Progenitor cell of endocrine pancreas (in vitro differentiated cells): ENCODE data around the gene PGPEP1. TPM values are rescaled to one million over a fixed set of nuclear protein-coding genes. Genes with fewer than 3 reads are reported as not detected.

Experiments
- DNase-seq: peaks from one replicate; pipeline ENCODE4 v3.0.0; 2021; ENCODE audit warnings: low spot score; ENCODE audit not compliant: unreplicated experiment
- H3K27ac Mint-ChIP-seq: 2 replicates; pipeline ENCODE4 v1.8.0; 2021; ENCODE audit warnings: mild to moderate bottlenecking, moderate library complexity, mixed read lengths
- H3K27me3 Mint-ChIP-seq: 2 replicates; pipeline ENCODE4 v1.8.0; 2021; ENCODE audit warnings: mixed read lengths
- H3K36me3 Mint-ChIP-seq: 2 replicates; pipeline ENCODE4 v1.8.0; 2022; ENCODE audit warnings: mixed read lengths; ENCODE audit not compliant: insufficient read depth
- H3K4me1 Mint-ChIP-seq: 2 replicates; pipeline ENCODE4 v1.8.0; 2021; ENCODE audit warnings: low read depth, mixed read lengths
- H3K4me3 Mint-ChIP-seq: 2 replicates; pipeline ENCODE4 v1.8.0; 2021; ENCODE audit warnings: low read depth, mild to moderate bottlenecking, moderate library complexity, mixed read lengths
- H3K9me3 Mint-ChIP-seq: 2 replicates; pipeline ENCODE4 v1.8.0; 2021; ENCODE audit warnings: low read depth, mixed read lengths
- long read RNA-seq: library from polyadenylated mRNA; unstranded; transcript quantifications from one replicate; pipeline ENCODE4 v2.0.0, GENCODE V29; 2020
- total RNA-seq: library from RNA; stranded (reverse); gene quantifications from 2 replicates; pipeline ENCODE4 v1.2.1, GENCODE V29; 2021
- TF ChIP-seq, protein P1 (sequence below): fragments of 200-600 bp; sonication (generic); IDR thresholded peaks from one replicate; pipeline ENCODE4 v1.5.0; 2021; ENCODE audit warnings: antibody characterized with exemption, mild to moderate bottlenecking; ENCODE audit not compliant: unreplicated experiment

Gene PGPEP1, protein sequence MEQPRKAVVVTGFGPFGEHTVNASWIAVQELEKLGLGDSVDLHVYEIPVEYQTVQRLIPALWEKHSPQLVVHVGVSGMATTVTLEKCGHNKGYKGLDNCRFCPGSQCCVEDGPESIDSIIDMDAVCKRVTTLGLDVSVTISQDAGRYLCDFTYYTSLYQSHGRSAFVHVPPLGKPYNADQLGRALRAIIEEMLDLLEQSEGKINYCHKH
- 43.5 and 51.3 TPM in 2 replicates for total RNA-seq
- long read RNA-seq, full-length matches to known transcripts: 3 of 16 reads
- long read RNA-seq, partial matches to known transcripts: 0 of 16 reads
- long read RNA-seq, other reads (novel, unspliced or antisense): 13 of 16 reads

DNA sequence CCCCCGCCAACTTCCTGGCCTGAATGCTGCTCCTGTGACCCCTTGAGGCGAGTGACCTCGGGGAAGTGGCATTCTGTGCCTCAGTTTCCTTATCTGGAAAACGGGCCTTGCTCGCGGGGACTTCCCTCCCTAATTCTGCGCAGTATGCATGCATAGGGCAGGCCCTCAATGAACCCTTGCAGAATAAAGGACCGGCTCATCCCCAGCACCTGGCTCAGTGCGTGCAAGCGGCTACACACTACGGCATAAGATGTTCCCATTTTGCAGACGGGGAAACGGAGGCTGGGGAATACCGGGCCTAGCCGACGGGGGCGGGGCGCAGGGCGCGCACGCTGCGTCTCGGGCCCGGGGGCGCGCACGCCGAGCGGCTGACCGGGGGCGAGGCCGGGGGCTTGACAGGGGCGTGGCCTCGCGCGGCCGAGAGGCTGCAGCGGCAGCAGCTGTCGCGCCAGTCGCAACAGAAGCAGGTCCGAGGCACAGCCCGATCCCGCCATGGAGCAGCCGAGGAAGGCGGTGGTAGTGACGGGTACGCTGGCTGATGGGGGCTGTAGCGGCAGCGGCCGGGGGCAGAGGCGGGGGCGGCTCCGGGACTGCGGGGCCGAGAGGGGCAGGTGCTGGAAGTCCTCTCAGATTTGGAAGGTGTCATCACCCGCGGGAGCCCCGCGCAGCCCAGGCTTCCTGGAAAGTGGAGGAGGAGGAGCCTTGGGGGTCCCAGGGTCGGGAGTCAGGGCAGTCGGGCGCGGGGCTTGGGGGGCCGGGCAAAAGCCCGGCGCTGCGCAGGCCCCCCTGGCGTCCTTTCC is at the start of gene PGPEP1:
Gene PGPEP1, plus strand, starts transcription at position 409 of the 800 bp plus-strand sequence. Its CDS starts 84 bp downstream, at position 493.
- H3K36me3 Mint-ChIP-seq: peaks cover 4% of the 10 kb centered on the region
- H3K9me3 Mint-ChIP-seq: no peaks in the 10 kb centered on the region
- H3K4me3 Mint-ChIP-seq: peak within 1 kb of the TSS; percentile 84
- DNase-seq: peak; percentile 56
- peak within 1 kb of the TSS; percentile 56 for H3K27ac Mint-ChIP-seq
- no peaks in the 10 kb centered on the region for H3K27me3 Mint-ChIP-seq
- TF ChIP-seq, protein P1, sequence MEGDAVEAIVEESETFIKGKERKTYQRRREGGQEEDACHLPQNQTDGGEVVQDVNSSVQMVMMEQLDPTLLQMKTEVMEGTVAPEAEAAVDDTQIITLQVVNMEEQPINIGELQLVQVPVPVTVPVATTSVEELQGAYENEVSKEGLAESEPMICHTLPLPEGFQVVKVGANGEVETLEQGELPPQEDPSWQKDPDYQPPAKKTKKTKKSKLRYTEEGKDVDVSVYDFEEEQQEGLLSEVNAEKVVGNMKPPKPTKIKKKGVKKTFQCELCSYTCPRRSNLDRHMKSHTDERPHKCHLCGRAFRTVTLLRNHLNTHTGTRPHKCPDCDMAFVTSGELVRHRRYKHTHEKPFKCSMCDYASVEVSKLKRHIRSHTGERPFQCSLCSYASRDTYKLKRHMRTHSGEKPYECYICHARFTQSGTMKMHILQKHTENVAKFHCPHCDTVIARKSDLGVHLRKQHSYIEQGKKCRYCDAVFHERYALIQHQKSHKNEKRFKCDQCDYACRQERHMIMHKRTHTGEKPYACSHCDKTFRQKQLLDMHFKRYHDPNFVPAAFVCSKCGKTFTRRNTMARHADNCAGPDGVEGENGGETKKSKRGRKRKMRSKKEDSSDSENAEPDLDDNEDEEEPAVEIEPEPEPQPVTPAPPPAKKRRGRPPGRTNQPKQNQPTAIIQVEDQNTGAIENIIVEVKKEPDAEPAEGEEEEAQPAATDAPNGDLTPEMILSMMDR: no peak
- H3K4me1 Mint-ChIP-seq: peaks cover 12% of the 10 kb centered on the region

DNA sequence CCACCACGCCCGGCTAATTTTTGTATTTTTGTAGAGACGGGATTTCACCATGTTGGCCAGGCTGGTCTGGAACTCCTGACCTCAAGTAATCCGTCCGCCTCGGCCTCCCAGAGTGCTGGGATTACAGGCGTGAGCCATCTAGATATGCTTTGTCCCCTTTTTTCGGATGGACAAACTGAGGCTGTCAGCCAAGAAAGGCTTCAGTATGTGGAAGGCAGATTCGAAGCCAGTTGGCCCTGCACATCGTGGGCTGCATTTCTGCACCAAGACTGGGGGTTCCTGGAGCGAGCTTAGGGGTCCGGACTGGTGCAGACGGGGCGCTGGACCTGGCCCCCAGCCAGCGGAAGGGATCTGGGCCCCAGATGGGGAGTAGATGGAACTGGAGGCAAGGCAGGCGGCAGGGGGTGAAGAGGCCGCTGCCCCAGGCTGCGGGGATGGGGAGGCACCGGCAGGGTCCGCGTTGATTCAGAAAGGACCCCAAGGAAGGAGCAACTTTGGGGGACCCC is 49.3 kb upstream of the PGPEP1 start:
- Mint-ChIP-seq H3K36me3 (no peaks in the 10 kb centered on the region), H3K4me1 (peaks cover 16% of the 10 kb centered on the region), H3K27ac (peak overlapping the region; percentile 84), H3K9me3 (no peaks in the 10 kb centered on the region), H3K27me3 (no peaks in the 10 kb centered on the region), H3K4me3 (peak overlapping the region; percentile 66)
- TF ChIP-seq, protein P1: no peak
- no peak for DNase-seq

DNA sequence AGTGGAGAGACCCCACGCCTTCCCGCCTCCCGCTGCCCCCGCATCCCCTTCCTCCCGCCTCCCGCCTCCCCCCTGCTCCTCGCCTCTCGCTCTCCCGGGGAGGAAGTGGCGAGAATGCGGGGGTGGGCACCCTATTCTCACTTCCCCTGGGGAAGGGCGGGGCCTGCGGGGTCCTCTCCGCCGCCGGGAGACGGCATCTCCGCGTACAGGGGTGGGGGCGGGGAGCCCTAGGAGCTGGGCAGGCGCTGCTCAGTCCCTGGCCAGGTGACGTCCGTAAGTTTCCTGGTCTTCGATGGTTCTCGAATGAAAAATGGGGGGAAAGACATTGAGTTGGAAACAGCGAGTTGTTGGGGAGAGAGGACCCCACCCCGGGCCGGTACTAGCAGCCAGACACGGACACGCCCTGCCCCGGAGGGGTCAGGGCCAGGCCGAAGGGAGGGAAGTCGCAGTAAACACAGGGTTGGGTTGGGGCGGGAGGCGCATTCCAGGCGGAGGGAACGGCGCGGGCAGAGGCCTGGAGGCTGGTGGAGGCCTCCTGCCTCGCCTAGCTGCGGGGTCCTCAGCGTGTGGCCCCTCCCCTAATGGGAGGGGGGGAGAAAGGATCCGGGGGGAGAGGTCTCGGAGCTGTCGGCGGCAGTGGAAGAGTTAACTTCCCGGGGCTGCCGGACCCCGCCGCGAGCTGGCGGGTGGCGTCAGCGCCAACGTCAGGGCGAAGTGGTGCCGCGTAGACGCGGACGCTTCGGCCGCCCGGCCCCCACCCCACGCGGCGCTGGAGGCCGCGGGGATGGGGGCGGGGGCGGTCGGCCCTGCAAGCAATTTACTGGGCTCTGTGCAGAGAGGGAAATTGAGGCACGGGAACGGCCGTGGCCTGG is 48.6 kb upstream of the PGPEP1 start:
- no peaks in the 10 kb centered on the region for H3K27me3 Mint-ChIP-seq
- H3K4me3 Mint-ChIP-seq: peak overlapping the region; percentile 82
- H3K36me3 Mint-ChIP-seq: no peaks in the 10 kb centered on the region
- H3K9me3 Mint-ChIP-seq: no peaks in the 10 kb centered on the region
- H3K4me1 Mint-ChIP-seq: peaks cover 14% of the 10 kb centered on the region
- no peak for DNase-seq
- H3K27ac Mint-ChIP-seq: peak overlapping the region; percentile 97
- TF ChIP-seq, protein P1: peak; percentile 7

DNA sequence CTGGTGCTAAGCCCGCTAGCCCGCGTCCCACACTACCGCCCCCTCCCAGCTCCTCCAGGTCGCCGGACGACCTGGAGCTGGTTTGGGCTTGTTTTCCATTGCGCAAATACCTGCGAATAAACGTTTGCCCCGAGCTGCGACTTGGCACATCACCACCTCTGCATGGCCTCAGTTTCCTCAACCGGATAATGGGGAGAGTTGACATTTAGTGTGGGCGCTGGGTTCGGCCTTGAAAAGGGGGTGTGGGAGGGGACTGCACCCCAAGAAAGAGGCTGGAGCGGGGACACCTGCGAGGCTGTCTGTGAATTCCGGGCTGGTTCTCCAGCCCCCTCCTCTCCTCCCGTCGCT is 48.0 kb upstream of the PGPEP1 start:
- no peak for DNase-seq
- H3K27me3 Mint-ChIP-seq: no peaks in the 10 kb centered on the region
- peaks cover 14% of the 10 kb centered on the region for H3K4me1 Mint-ChIP-seq
- no peaks in the 10 kb centered on the region for H3K36me3 Mint-ChIP-seq
- H3K9me3 Mint-ChIP-seq: no peaks in the 10 kb centered on the region
- TF ChIP-seq, protein P1: no peak
- H3K4me3 Mint-ChIP-seq: peak overlapping the region; percentile 82
- H3K27ac Mint-ChIP-seq: peak overlapping the region; percentile 94
